Measurements from ENCODE around the gene MAGEL2.
"Not testable (repeated sequence)": the region's sequence is repeated elsewhere in the genome, so short reads cannot be mapped to it uniquely, and the experiment has no call there.

The MAGEL2 gene

GRCh38 chr15:23628612-23629233 lies 18.9 kb downstream of the MAGEL2 start:
- no peak for DNase-seq (ENCODE audit: insufficient read length, low spot score)
- FAIRE-seq, result no peak
- TF ChIP-seq SPI1 (IDR thresholded peaks at IDR 0.05; ENCODE audit: low read depth, low read length), result no peak

DNA sequence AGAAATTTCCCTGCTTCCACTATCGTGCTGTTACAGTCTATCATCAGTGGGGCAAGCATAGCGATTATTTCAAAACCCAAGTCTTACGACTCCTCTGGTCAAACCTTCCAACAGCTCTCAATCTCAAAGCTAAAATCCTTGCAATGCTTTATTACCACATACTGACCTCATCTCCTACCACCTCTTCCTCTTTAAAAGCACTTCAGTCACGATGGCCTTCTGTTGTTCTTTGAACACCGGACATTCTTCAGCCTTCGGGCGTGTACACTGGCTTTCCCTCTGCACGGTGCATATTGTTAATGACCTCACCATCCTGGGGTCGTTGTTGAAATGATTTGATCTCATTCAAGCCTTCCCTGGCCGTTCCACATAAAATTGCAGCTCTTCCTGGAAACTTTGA lies 31.1 kb downstream of the MAGEL2 start:
- FAIRE-seq (no peak), DNase-seq (ENCODE audit: insufficient read length, low spot score) (no peak)
- TF ChIP-seq POLR2AphosphoS5 (IDR thresholded peaks at IDR 0.05; ENCODE audit: low read depth, low read length) (no peak), SPI1 (IDR thresholded peaks at IDR 0.05; ENCODE audit: low read depth, low read length) (no peak), POLR2A (IDR thresholded peaks at IDR 0.05; ENCODE audit: low read depth, low read length) (no peak), POU2F2 (IDR thresholded peaks at IDR 0.05; ENCODE audit: low read depth, low read length) (no peak), PAX5 (IDR thresholded peaks at IDR 0.05; ENCODE audit: insufficient read depth, low read length, severe bottlenecking) (no peak), TAF1 (IDR thresholded peaks at IDR 0.05; ENCODE audit: low read depth, low read length) (no peak)

DNA sequence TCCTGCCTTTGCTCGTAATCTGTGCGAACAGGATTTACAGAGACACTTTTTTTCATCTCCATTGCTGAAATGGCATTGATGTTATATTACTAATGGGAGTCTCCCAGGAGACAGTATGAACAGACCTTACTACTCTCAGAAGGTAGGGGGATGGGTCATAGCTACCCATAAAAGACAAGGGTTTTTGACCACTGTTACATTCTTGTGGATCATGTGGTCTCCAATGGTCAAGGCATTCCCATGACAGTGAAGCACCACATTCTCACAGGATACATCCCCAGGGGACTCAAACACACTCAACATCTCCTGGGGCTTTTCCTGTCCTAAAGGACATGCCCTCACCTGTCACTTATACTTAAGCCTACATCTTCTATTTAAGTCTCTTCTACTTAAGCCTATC lies 41.4 kb downstream of the MAGEL2 start:
- FAIRE-seq, result no peak
- no peak for TF ChIP-seq POU2F2 (IDR thresholded peaks at IDR 0.05; ENCODE audit: low read depth, low read length)
- TF ChIP-seq PAX5 (IDR thresholded peaks at IDR 0.05; ENCODE audit: insufficient read depth, low read length, severe bottlenecking), result no peak
- TF ChIP-seq SPI1 (IDR thresholded peaks at IDR 0.05; ENCODE audit: low read depth, low read length), result no peak
- TF ChIP-seq TAF1 (IDR thresholded peaks at IDR 0.05; ENCODE audit: low read depth, low read length), result no peak
- no peak for TF ChIP-seq POLR2A (IDR thresholded peaks at IDR 0.05; ENCODE audit: low read depth, low read length)
- no peak for TF ChIP-seq POLR2AphosphoS5 (IDR thresholded peaks at IDR 0.05; ENCODE audit: low read depth, low read length)
- DNase-seq (ENCODE audit: insufficient read length, low spot score), result no peak

GRCh38 chr15:23602124-23602523 lies 45.5 kb downstream of the MAGEL2 start:
- FAIRE-seq, result no peak
- TF ChIP-seq POU2F2 (IDR thresholded peaks at IDR 0.05; ENCODE audit: low read depth, low read length), result no peak
- TF ChIP-seq POLR2AphosphoS5 (IDR thresholded peaks at IDR 0.05; ENCODE audit: low read depth, low read length), result no peak
- no peak for TF ChIP-seq POLR2A (IDR thresholded peaks at IDR 0.05; ENCODE audit: low read depth, low read length)
- no peak for TF ChIP-seq SPI1 (IDR thresholded peaks at IDR 0.05; ENCODE audit: low read depth, low read length)
- no peak for TF ChIP-seq TAF1 (IDR thresholded peaks at IDR 0.05; ENCODE audit: low read depth, low read length)
- TF ChIP-seq PAX5 (IDR thresholded peaks at IDR 0.05; ENCODE audit: insufficient read depth, low read length, severe bottlenecking), result no peak
- no peak for DNase-seq (ENCODE audit: insufficient read length, low spot score)

DNA sequence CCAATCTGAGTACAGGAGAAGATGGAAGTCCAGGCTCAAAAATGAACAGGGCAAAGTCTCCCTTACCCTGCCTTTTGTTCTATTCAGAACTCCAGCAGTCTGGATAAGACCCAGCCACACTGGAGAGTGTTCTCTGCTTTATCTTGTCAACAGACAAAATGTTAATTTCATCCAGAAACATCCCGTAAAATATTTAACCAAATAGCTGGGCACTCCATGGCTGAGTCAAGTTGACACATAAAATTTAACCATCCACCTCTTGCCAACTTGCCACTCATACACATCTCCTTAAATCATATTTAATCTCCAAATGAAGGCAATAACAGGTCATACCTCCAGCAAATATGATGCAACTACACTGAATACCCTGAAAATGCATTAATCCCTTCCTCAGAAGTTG lies 48.6 kb downstream of the MAGEL2 start:
- no peak for DNase-seq (ENCODE audit: insufficient read length, low spot score)
- FAIRE-seq, result no peak
- no peak for TF ChIP-seq POLR2A (IDR thresholded peaks at IDR 0.05; ENCODE audit: low read depth, low read length)
- TF ChIP-seq POU2F2 (IDR thresholded peaks at IDR 0.05; ENCODE audit: low read depth, low read length), result no peak
- TF ChIP-seq SPI1 (IDR thresholded peaks at IDR 0.05; ENCODE audit: low read depth, low read length), result no peak
- no peak for TF ChIP-seq TAF1 (IDR thresholded peaks at IDR 0.05; ENCODE audit: low read depth, low read length)
- TF ChIP-seq POLR2AphosphoS5 (IDR thresholded peaks at IDR 0.05; ENCODE audit: low read depth, low read length), result no peak
- no peak for TF ChIP-seq PAX5 (IDR thresholded peaks at IDR 0.05; ENCODE audit: insufficient read depth, low read length, severe bottlenecking)

DNA sequence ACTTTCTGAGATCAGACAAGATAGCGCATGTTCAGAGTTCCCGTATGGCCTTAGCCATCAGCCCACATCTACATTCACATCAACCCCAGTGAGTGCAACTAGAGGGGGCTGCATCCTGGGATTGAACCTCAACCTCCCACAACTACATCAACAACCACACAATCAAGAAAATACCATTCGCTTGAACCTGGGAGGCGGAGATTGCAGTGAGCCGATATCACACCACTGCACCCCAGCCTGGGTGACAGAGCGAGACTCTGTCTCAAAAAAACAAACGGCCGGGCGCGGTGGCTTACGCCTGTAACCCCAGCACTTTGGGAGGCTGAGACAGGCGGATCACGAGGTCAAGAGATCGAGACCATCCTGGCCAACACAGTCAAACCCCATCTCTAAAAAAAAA lies 50.4 kb downstream of the MAGEL2 start:
- not testable (repeated sequence) for FAIRE-seq

GRCh38 chr15:23596736-23597135 lies 50.9 kb downstream of the MAGEL2 start:
- no peak for FAIRE-seq
- DNase-seq (ENCODE audit: insufficient read length, low spot score), result no peak
- no peak for TF ChIP-seq PAX5 (IDR thresholded peaks at IDR 0.05; ENCODE audit: insufficient read depth, low read length, severe bottlenecking)
- no peak for TF ChIP-seq POU2F2 (IDR thresholded peaks at IDR 0.05; ENCODE audit: low read depth, low read length)
- TF ChIP-seq SPI1 (IDR thresholded peaks at IDR 0.05; ENCODE audit: low read depth, low read length), result no peak
- no peak for TF ChIP-seq POLR2A (IDR thresholded peaks at IDR 0.05; ENCODE audit: low read depth, low read length)
- no peak for TF ChIP-seq POLR2AphosphoS5 (IDR thresholded peaks at IDR 0.05; ENCODE audit: low read depth, low read length)
- no peak for TF ChIP-seq TAF1 (IDR thresholded peaks at IDR 0.05; ENCODE audit: low read depth, low read length)

More for the DNA sequence above, 50.4 kb downstream of the MAGEL2 start:
- DNase-seq (ENCODE audit: insufficient read length, low spot score), result not testable (repeated sequence)

GRCh38 chr15:23595368-23595767 lies 52.3 kb downstream of the MAGEL2 start:
- FAIRE-seq, result no peak
- DNase-seq (ENCODE audit: insufficient read length, low spot score), result no peak
- TF ChIP-seq TAF1 (IDR thresholded peaks at IDR 0.05; ENCODE audit: low read depth, low read length) (no peak), POLR2A (IDR thresholded peaks at IDR 0.05; ENCODE audit: low read depth, low read length) (no peak), POLR2AphosphoS5 (IDR thresholded peaks at IDR 0.05; ENCODE audit: low read depth, low read length) (no peak), PAX5 (IDR thresholded peaks at IDR 0.05; ENCODE audit: insufficient read depth, low read length, severe bottlenecking) (no peak), POU2F2 (IDR thresholded peaks at IDR 0.05; ENCODE audit: low read depth, low read length) (no peak), SPI1 (IDR thresholded peaks at IDR 0.05; ENCODE audit: low read depth, low read length) (no peak)

- FAIRE-seq, result no peak
- TF ChIP-seq TAF1 (IDR thresholded peaks at IDR 0.05; ENCODE audit: low read depth, low read length) (no peak), POLR2A (IDR thresholded peaks at IDR 0.05; ENCODE audit: low read depth, low read length) (no peak), SPI1 (IDR thresholded peaks at IDR 0.05; ENCODE audit: low read depth, low read length) (no peak), POLR2AphosphoS5 (IDR thresholded peaks at IDR 0.05; ENCODE audit: low read depth, low read length) (no peak)
Observed at GRCh38 chr15:23594252-23594770, 53.4 kb downstream of the MAGEL2 start.

More at GRCh38 chr15:23594252-23594770, 53.4 kb downstream of the MAGEL2 start:
- DNase-seq (ENCODE audit: insufficient read length, low spot score), result no peak
